Measurements from ENCODE around the gene IFNAR1.
A peak's percentile ranks its signal among the peaks of the same experiment; 100 is the strongest.

Gene IFNAR1

GRCh38 chr21:33325222-33326067, 675 bp downstream of the IFNAR1 start:
- H3K4me1 ChIP-seq: peaks cover 0 to 31% (median 17%) of the 10 kb centered on the region in 4 donors
- H3K9me3 ChIP-seq: no peaks in the 10 kb centered on the region
- H3K27me3 ChIP-seq: no peaks in the 10 kb centered on the region
- H3K27ac ChIP-seq: peak overlapping the region; percentile 92 to 98
- peak; percentile 74 to 82 for DNase-seq
- intact Hi-C loops (cut with DNase I; ENCODE audit: low total_unique reads): no loop called here
- H3K36me3 ChIP-seq: peaks cover 0 to 1% (median under 1%) of the 10 kb centered on the region in 3 donors
- TF ChIP-seq CTCF (IDR thresholded peaks at IDR 0.05): no peak
- H3K4me3 ChIP-seq: peak overlapping the region; percentile 78 to 98

GRCh38 chr21:33327326-33327725, 2.6 kb downstream of the IFNAR1 start:
- no peaks in the 10 kb centered on the region for H3K9me3 ChIP-seq
- DNase-seq: no peak

GRCh38 chr21:33327792-33328433, 3.1 kb downstream of the IFNAR1 start:
- TF ChIP-seq CTCF (IDR thresholded peaks at IDR 0.05): no peak
- DNase-seq: no peak
- H3K36me3 ChIP-seq: peaks cover 0 to 19% (median 9%) of the 10 kb centered on the region in 3 donors
- intact Hi-C loops (cut with DNase I; ENCODE audit: low total_unique reads): no loop called here
- peaks cover 0 to 2% (median 0%) of the 10 kb centered on the region in 3 donors for H3K9me3 ChIP-seq
- H3K27ac ChIP-seq: no peak overlapping the region
- peaks cover 0 to 31% (median 17%) of the 10 kb centered on the region in 4 donors for H3K4me1 ChIP-seq
- H3K4me3 ChIP-seq: no peak overlapping the region
- no peaks in the 10 kb centered on the region for H3K27me3 ChIP-seq

More at GRCh38 chr21:33327326-33327725, 2.6 kb downstream of the IFNAR1 start:
- intact Hi-C loops (cut with DNase I; ENCODE audit: low total_unique reads): no loop called here
- Histone ChIP-seq H3K4me1 (peaks cover 0 to 31% (median 17%) of the 10 kb centered on the region in 4 donors), H3K36me3 (peaks cover 0 to 19% (median 9%) of the 10 kb centered on the region in 3 donors), H3K27ac (no peak overlapping the region), H3K27me3 (no peaks in the 10 kb centered on the region), H3K4me3 (no peak overlapping the region)
- TF ChIP-seq CTCF (IDR thresholded peaks at IDR 0.05): no peak

- no peak for DNase-seq
Observed at GRCh38 chr21:33330726-33331125, 6.0 kb downstream of the IFNAR1 start.

GRCh38 chr21:33332143-33332542, 7.4 kb downstream of the IFNAR1 start:
- Histone ChIP-seq H3K27me3 (no peaks in the 10 kb centered on the region), H3K9me3 (peaks cover 0 to 6% (median 0%) of the 10 kb centered on the region in 3 donors), H3K36me3 (peaks cover 0 to 26% (median 14%) of the 10 kb centered on the region in 3 donors), H3K4me3 (no peak overlapping the region), H3K27ac (no peak overlapping the region), H3K4me1 (peaks cover 0 to 14% (median 4%) of the 10 kb centered on the region in 4 donors)
- intact Hi-C loops (cut with DNase I; ENCODE audit: low total_unique reads): no loop called here
- no peak for TF ChIP-seq CTCF (IDR thresholded peaks at IDR 0.05)
- DNase-seq: no peak

More at GRCh38 chr21:33330726-33331125, 6.0 kb downstream of the IFNAR1 start:
- H3K4me3 ChIP-seq: no peak overlapping the region
- peaks cover 0 to 19% (median 9%) of the 10 kb centered on the region in 3 donors for H3K36me3 ChIP-seq
- H3K27ac ChIP-seq: no peak overlapping the region
- peaks cover 0 to 6% (median 0%) of the 10 kb centered on the region in 3 donors for H3K9me3 ChIP-seq
- H3K27me3 ChIP-seq: no peaks in the 10 kb centered on the region
- peaks cover 0 to 28% (median 15%) of the 10 kb centered on the region in 4 donors for H3K4me1 ChIP-seq
- intact Hi-C loops (cut with DNase I; ENCODE audit: low total_unique reads): no loop called here
- TF ChIP-seq CTCF (IDR thresholded peaks at IDR 0.05): no peak

Measured in tibial artery (tissue), 4 donors.